Adrenal gland (tissue), 5 donors: ENCODE results near the gene FGF16.

ENCODE experiments used
- POLR2A ChIP-seq, 2 donors: fragments of 450-650 bp; IDR thresholded peaks; one replicate each; pipeline ENCODE4 v1.6.1; 2017; ENCODE audit warnings: antibody characterized with exemption in 2 of 2, mild to moderate bottlenecking in 2 of 2, moderate library complexity in 1 of 2
- TF ChIP-seq, protein P1 (sequence below), 6 experiments: fragments of 450-650 bp in 4 of 6; fragments of 200-600 bp in 2 of 6; sonication (generic) in 1 of 6; IDR thresholded peaks; 1 replicate in 5 of 6; 2 replicates in 1 of 6; pipeline versions ENCODE4 v1.5.1 to v1.8.0; 2016 to 2021; ENCODE audit warnings: antibody characterized with exemption in 6 of 6, mild to moderate bottlenecking in 2 of 6, moderate library complexity in 1 of 6
- donor health status: DM: no; HTN: no; CAD: no.

DNA sequence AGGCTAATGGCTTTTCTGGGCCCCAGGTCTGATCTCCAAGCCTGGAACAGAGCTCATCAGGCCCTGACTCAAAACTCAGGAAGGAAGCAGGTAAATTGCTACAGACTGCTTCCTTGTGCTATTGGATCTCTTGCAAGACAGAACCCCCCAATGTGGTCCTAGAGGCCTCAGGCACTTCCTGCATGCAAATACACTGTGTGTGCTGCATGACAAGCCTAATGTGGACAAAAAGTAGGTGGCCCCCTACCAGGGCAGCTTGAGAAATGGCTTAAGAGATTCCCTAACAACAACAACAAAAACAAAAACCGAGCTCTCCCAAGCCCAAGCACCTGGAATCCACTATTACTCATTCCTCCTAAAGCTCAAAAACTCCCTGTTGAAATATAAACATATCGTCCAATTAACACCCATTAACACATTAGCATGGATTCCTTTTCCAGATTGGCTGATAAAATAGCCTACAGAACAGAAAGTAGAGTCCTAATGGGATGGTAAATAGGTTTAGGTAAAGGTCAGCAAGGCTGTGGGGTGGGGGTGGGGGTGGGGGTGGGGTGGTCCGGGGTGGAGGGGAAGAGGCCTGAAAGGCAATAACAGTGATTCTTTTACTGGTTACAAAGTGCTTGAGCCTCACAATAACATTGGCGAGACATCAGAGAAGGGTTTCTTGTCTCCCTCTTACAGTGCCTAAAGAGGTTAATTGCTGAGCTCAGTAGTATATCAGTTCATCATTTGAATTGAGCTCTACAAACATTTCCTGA lies 24.1 kb upstream of the FGF16 start:
- no peak for TF ChIP-seq POLR2A (IDR thresholded peaks at IDR 0.05)
- TF ChIP-seq, protein P1, sequence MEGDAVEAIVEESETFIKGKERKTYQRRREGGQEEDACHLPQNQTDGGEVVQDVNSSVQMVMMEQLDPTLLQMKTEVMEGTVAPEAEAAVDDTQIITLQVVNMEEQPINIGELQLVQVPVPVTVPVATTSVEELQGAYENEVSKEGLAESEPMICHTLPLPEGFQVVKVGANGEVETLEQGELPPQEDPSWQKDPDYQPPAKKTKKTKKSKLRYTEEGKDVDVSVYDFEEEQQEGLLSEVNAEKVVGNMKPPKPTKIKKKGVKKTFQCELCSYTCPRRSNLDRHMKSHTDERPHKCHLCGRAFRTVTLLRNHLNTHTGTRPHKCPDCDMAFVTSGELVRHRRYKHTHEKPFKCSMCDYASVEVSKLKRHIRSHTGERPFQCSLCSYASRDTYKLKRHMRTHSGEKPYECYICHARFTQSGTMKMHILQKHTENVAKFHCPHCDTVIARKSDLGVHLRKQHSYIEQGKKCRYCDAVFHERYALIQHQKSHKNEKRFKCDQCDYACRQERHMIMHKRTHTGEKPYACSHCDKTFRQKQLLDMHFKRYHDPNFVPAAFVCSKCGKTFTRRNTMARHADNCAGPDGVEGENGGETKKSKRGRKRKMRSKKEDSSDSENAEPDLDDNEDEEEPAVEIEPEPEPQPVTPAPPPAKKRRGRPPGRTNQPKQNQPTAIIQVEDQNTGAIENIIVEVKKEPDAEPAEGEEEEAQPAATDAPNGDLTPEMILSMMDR (IDR thresholded peaks at IDR 0.05): no peak
